ENCODE measurements around the gene HDDC3. TPM values are rescaled to one million over a fixed set of nuclear protein-coding genes. Genes with fewer than 3 reads are reported as not detected.

Gene HDDC3
- total RNA-seq, 6 donors from 2014 or later = 5.0 to 19.3 (median 12.5) TPM

GRCh38 chr15:90949979-90950675 is 17.8 kb upstream of the HDDC3 start:
- peak in 1 of 2 donors; percentile 47 for DNase-seq
- no peak for ATAC-seq (ENCODE audit: low FRiP score in 2 of 2)
- WGBS, 2 donors = 92 to 93% methylated on average over 8 to 22 of the region's 23 CpGs
- TF ChIP-seq EP300 (IDR thresholded peaks at IDR 0.05) (no peak), POLR2AphosphoS5 (IDR thresholded peaks at IDR 0.05) (no peak), CTCF (IDR thresholded peaks at IDR 0.05) (no peak), POLR2A (IDR thresholded peaks at IDR 0.05) (no peak)
- Histone ChIP-seq H3K27me3 (no peaks in the 10 kb centered on the region), H3K4me3 (no peak overlapping the region), H3K27ac (no peak overlapping the region), H3K36me3 (peaks cover 28 to 85% (median 75%) of the 10 kb centered on the region in 4 donors), H3K4me1 (peaks cover under 1 to 7% (median 4%) of the 10 kb centered on the region in 4 donors), H3K9me3 (no peaks in the 10 kb centered on the region)

- TF ChIP-seq EP300 (IDR thresholded peaks at IDR 0.05) (no peak), POLR2AphosphoS5 (IDR thresholded peaks at IDR 0.05) (no peak)
- no peaks in the 10 kb centered on the region for H3K27me3 ChIP-seq
- 82 to 99% methylated on average over 2 to 8 of the region's 8 CpGs for WGBS, 2 donors
- H3K4me3 ChIP-seq = no peak overlapping the region
- H3K4me1 ChIP-seq = no peaks in the 10 kb centered on the region
- no peaks in the 10 kb centered on the region for H3K9me3 ChIP-seq
- H3K36me3 ChIP-seq = peaks cover 40 to 97% (median 88%) of the 10 kb centered on the region in 4 donors
- no peak overlapping the region for H3K27ac ChIP-seq
- no peak for DNase-seq
- no peak for ATAC-seq (ENCODE audit: low FRiP score in 2 of 2)
Measured at GRCh38 chr15:90948506-90948905, 16.2 kb upstream of the HDDC3 start.

- ATAC-seq (ENCODE audit: low FRiP score in 2 of 2) (no peak), DNase-seq (no peak)
- no peaks in the 10 kb centered on the region for H3K27me3 ChIP-seq
- WGBS, 2 donors = 93 to 95% methylated on average over 12 to 16 of the region's 18 CpGs
- TF ChIP-seq POLR2A (IDR thresholded peaks at IDR 0.05) (no peak), EP300 (IDR thresholded peaks at IDR 0.05) (no peak), POLR2AphosphoS5 (IDR thresholded peaks at IDR 0.05) (no peak), CTCF (IDR thresholded peaks at IDR 0.05) (no peak)
- H3K36me3 ChIP-seq = peaks cover 47 to 97% (median 89%) of the 10 kb centered on the region in 4 donors
- H3K9me3 ChIP-seq = no peaks in the 10 kb centered on the region
- H3K27ac ChIP-seq = no peak overlapping the region
- no peak overlapping the region for H3K4me3 ChIP-seq
- no peaks in the 10 kb centered on the region for H3K4me1 ChIP-seq
Measured at GRCh38 chr15:90947577-90948357, 15.4 kb upstream of the HDDC3 start.

- no peak overlapping the region for H3K27ac ChIP-seq
- H3K4me3 ChIP-seq = no peak overlapping the region
- peaks cover 54 to 97% (median 91%) of the 10 kb centered on the region in 4 donors for H3K36me3 ChIP-seq
- no peaks in the 10 kb centered on the region for H3K9me3 ChIP-seq
- 80 to 93% methylated on average over 7 to 8 of the region's 8 CpGs for WGBS, 2 donors
- no peak for ATAC-seq (ENCODE audit: low FRiP score in 2 of 2)
- DNase-seq = no peak
- no peaks in the 10 kb centered on the region for H3K27me3 ChIP-seq
- TF ChIP-seq CTCF (IDR thresholded peaks at IDR 0.05) = no peak
- TF ChIP-seq EP300 (IDR thresholded peaks at IDR 0.05) = no peak
- TF ChIP-seq POLR2AphosphoS5 (IDR thresholded peaks at IDR 0.05) = no peak
- TF ChIP-seq POLR2A (IDR thresholded peaks at IDR 0.05) = no peak
- no peaks in the 10 kb centered on the region for H3K4me1 ChIP-seq
Measured at GRCh38 chr15:90946941-90947576, 14.7 kb upstream of the HDDC3 start.

GRCh38 chr15:90946538-90946937 is 14.2 kb upstream of the HDDC3 start:
- no peak overlapping the region for H3K4me3 ChIP-seq
- 93 to 98% methylated on average over 10 to 16 of the region's 16 CpGs for WGBS, 2 donors
- H3K9me3 ChIP-seq = no peaks in the 10 kb centered on the region
- H3K36me3 ChIP-seq = peaks cover 55 to 97% (median 91%) of the 10 kb centered on the region in 4 donors
- ATAC-seq (ENCODE audit: low FRiP score in 2 of 2) (no peak), DNase-seq (peak in 1 of 2 donors; percentile 56)
- TF ChIP-seq POLR2AphosphoS5 (IDR thresholded peaks at IDR 0.05) = no peak
- TF ChIP-seq POLR2A (IDR thresholded peaks at IDR 0.05) = no peak
- TF ChIP-seq EP300 (IDR thresholded peaks at IDR 0.05) = no peak
- TF ChIP-seq CTCF (IDR thresholded peaks at IDR 0.05) = no peak
- no peaks in the 10 kb centered on the region for H3K27me3 ChIP-seq
- H3K27ac ChIP-seq = no peak overlapping the region
- no peaks in the 10 kb centered on the region for H3K4me1 ChIP-seq

All from upper lobe of left lung (tissue), 6 donors.